Gastroesophageal sphincter (tissue), 4 donors: ENCODE data around the gene SF3B5. TPM values are rescaled to one million over a fixed set of nuclear protein-coding genes. Genes with fewer than 3 reads are reported as not detected.

Source experiments
- ATAC-seq: fragments of 150-250 bp; one replicate; pipeline ENCODE4 v1.9.1; 2016; ENCODE audit warnings: mild to moderate bottlenecking, moderate library complexity
- H3K27ac ChIP-seq, 4 donors: fragments of 200-600 bp; sonication (generic) in 3 of 4; 1 replicate in 3 of 4; 2 replicates in 1 of 4; pipeline ENCODE4 v1.5.1; 2016 to 2019
- H3K27me3 ChIP-seq: fragments of 200-600 bp; sonication (generic); one replicate; pipeline ENCODE4 v1.5.1; 2019
- H3K36me3 ChIP-seq, 2 donors: fragments of 200-600 bp; sonication (generic); one replicate each; pipeline ENCODE4 v1.5.1; 2019; ENCODE audit warnings: control low read depth in 1 of 2
- H3K4me1 ChIP-seq, 3 donors: fragments of 200-600 bp; sonication (generic); 1 replicate in 2 of 3; 2 replicates in 1 of 3; pipeline ENCODE4 v1.5.1; 2016 to 2019; ENCODE audit warnings: control low read depth in 2 of 3
- H3K4me3 ChIP-seq, 2 donors: fragments of 200-600 bp; sonication (generic); one replicate each; pipeline ENCODE4 v1.5.1; 2019; ENCODE audit warnings: mild to moderate bottlenecking in 1 of 2, moderate library complexity in 1 of 2
- H3K9me3 ChIP-seq, 3 donors: fragments of 200-600 bp; sonication (generic); one replicate each; pipeline ENCODE4 v1.5.1; 2017 to 2019; ENCODE audit warnings: control low read depth in 2 of 3
- EP300 ChIP-seq: sonication (generic); formaldehyde crosslinking; IDR thresholded peaks from one replicate; pipeline ENCODE4 v1.6.1; 2017; ENCODE audit warnings: antibody characterized with exemption, mild to moderate bottlenecking
- POLR2A ChIP-seq, 2 donors: fragments of 450-650 bp; IDR thresholded peaks; one replicate each; pipeline ENCODE4 v1.6.1; 2017; ENCODE audit warnings: antibody characterized with exemption in 2 of 2, mild to moderate bottlenecking in 2 of 2, moderate library complexity in 1 of 2
- POLR2AphosphoS5 ChIP-seq: sonication (generic); formaldehyde crosslinking; IDR thresholded peaks from one replicate; pipeline ENCODE4 v1.6.1; 2017; ENCODE audit warnings: antibody characterized with exemption
- WGBS, 2 donors: methylation state at CpG; one replicate each; pipeline ENCODE4 v1.1.5; 2018; ENCODE audit warnings: low coverage in 1 of 2; 5-methylcytosine and 5-hydroxymethylcytosine counted together
- total RNA-seq, 4 donors: library from RNA; depleted of rRNA; stranded (reverse); fragments of >200 nt; gene quantifications; one replicate each; pipeline ENCODE4 v1.1.0, GENCODE V29; 2016
- TF ChIP-seq, protein P1 (sequence below), 4 experiments: fragments of 200-600 bp in 2 of 4; fragments of 450-650 bp in 2 of 4; sonication (generic) in 1 of 4; IDR thresholded peaks; one replicate each; pipeline ENCODE4 v1.5.1; 2017 to 2019; ENCODE audit warnings: antibody characterized with exemption in 4 of 4, mild to moderate bottlenecking in 2 of 4, moderate library complexity in 2 of 4

Gene SF3B5
- total RNA-seq, 4 donors from 2014 or later, result 102 to 123 (median 116) TPM

DNA sequence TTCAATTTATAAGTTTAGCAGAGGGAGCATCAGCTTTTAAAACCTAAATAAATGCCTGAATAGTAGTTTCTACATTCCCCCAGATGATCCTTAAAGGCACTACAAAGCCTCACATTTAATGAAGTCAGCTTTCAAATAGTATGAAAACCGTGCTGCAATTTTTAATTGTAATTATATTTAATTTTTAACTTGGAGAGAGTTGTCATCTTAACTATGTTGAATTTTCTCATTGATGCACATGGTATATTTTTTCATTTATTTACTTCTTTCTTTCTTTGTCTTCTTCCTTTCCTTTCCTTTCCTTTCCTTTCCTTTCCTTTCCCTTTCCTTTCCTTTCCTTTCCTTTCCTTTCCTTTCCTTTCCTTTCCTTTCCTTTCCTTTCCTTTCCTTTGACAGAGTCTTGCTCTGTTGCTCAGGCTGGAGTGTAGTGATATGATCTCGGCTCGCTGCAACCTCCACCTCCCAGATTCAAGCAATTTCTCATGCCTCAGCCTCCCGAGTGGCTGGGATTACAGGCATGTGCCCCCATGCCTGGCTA lies 7.7 kb upstream of the SF3B5 start:
- no peaks in the 10 kb centered on the region for H3K36me3 ChIP-seq
- no peak overlapping the region for H3K4me3 ChIP-seq
- H3K27ac ChIP-seq, result no peak overlapping the region
- whole genome bisulfite sequencing, 2 donors, result 68 to 69% methylated on average over 1 to 4 of the region's 4 CpGs
- TF ChIP-seq POLR2AphosphoS5 (no peak), EP300 (no peak), POLR2A (IDR thresholded peaks at IDR 0.05) (no peak)
- TF ChIP-seq, protein P1, sequence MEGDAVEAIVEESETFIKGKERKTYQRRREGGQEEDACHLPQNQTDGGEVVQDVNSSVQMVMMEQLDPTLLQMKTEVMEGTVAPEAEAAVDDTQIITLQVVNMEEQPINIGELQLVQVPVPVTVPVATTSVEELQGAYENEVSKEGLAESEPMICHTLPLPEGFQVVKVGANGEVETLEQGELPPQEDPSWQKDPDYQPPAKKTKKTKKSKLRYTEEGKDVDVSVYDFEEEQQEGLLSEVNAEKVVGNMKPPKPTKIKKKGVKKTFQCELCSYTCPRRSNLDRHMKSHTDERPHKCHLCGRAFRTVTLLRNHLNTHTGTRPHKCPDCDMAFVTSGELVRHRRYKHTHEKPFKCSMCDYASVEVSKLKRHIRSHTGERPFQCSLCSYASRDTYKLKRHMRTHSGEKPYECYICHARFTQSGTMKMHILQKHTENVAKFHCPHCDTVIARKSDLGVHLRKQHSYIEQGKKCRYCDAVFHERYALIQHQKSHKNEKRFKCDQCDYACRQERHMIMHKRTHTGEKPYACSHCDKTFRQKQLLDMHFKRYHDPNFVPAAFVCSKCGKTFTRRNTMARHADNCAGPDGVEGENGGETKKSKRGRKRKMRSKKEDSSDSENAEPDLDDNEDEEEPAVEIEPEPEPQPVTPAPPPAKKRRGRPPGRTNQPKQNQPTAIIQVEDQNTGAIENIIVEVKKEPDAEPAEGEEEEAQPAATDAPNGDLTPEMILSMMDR (IDR thresholded peaks at IDR 0.05), result no peak
- ATAC-seq, result no peak
- H3K27me3 ChIP-seq, result no peaks in the 10 kb centered on the region
- no peaks in the 10 kb centered on the region for H3K4me1 ChIP-seq
- H3K9me3 ChIP-seq, result no peaks in the 10 kb centered on the region

DNA sequence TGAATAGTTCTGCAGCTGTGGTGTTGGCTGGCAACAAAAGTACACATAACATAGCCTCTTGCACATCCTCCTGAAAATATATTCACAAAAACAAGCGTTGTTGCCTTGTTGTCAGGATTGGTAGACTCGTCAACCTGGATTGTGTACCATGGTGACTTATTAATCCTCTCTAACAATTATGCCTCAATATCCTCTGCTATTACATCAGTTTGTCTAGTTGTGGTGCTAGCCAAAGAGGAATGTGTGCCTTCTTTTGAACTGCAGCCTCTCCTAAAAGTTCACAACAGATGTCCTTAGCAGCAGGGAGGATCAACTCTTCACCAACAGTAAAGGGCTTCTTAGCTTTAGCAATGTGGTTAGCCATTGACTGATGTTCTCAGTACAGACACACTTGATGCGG lies 3.6 kb upstream of the SF3B5 start:
- Histone ChIP-seq H3K27ac (no peak overlapping the region), H3K4me1 (peaks cover 4 to 16% (median 8%) of the 10 kb centered on the region in 3 donors), H3K27me3 (no peaks in the 10 kb centered on the region), H3K9me3 (no peaks in the 10 kb centered on the region), H3K4me3 (no peak overlapping the region), H3K36me3 (no peaks in the 10 kb centered on the region)
- no peak for ATAC-seq
- 55 to 77% methylated on average over 3 of the region's 3 CpGs for WGBS, 2 donors
- TF ChIP-seq POLR2A (IDR thresholded peaks at IDR 0.05) (no peak), POLR2AphosphoS5 (no peak), EP300 (no peak)
- TF ChIP-seq, protein P1 (IDR thresholded peaks at IDR 0.05), result no peak

DNA sequence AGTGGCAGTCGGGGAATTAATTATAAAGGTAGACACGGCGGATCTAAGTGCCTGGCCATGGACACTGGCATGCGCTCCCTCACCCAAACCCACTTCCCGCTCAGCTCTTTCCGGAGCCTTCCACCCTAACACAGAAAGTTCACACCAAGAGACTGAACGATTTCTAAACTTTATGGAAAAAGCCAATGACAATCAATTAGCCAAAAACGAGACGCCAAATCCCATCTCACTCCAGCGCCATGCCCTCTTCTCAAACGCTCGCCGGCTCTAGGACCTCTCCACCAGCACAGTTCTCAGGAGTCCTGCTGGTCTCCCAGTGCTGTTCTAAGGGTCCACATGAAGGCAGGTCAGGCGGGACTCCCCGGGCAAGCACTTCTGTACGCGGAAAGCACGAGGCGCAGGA lies 641 bp downstream of the SF3B5 start:
- no peak for ATAC-seq
- no peaks in the 10 kb centered on the region for H3K36me3 ChIP-seq
- peaks cover 4 to 29% (median 12%) of the 10 kb centered on the region in 3 donors for H3K4me1 ChIP-seq
- peak overlapping the region; percentile 71 to 72 for H3K4me3 ChIP-seq
- TF ChIP-seq POLR2A (IDR thresholded peaks at IDR 0.05), result no peak
- TF ChIP-seq, protein P1 (IDR thresholded peaks at IDR 0.05), result no peak
- TF ChIP-seq EP300, result no peak
- TF ChIP-seq POLR2AphosphoS5, result no peak
- H3K27ac ChIP-seq, result peak overlapping the region; percentile 53 to 92 (median 89)
- H3K27me3 ChIP-seq, result no peaks in the 10 kb centered on the region
- H3K9me3 ChIP-seq, result no peaks in the 10 kb centered on the region
- WGBS, 2 donors, result 5 to 6% methylated on average over 12 to 13 of the region's 19 CpGs

DNA sequence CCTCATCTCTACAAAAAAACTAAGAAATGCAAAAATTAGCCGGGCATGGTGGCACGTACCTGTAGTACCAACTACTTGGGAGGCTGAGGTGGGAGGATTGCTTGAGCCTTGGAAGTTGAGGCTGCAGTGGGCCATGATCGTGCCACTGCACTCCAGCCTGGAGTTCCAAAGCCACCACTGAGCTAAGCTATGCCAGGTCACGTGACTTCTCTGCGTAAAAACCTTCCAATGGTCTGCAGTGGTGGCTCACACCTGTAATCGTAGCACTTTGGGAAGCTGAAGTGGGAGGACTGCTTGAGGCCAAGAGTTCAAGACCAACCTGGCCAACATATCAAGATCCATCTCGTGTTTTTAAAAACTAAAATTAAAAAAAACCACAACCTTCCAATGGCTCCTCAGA lies 1.7 kb downstream of the SF3B5 start:
- TF ChIP-seq EP300, result no peak
- TF ChIP-seq, protein P1 (IDR thresholded peaks at IDR 0.05), result no peak
- no peak for TF ChIP-seq POLR2AphosphoS5
- no peak for TF ChIP-seq POLR2A (IDR thresholded peaks at IDR 0.05)
- H3K27ac ChIP-seq, result no peak overlapping the region
- H3K4me1 ChIP-seq, result peaks cover 4 to 29% (median 12%) of the 10 kb centered on the region in 3 donors
- H3K4me3 ChIP-seq, result no peak overlapping the region
- WGBS, 2 donors, result 71 to 100% methylated on average over 2 to 6 of the region's 7 CpGs
- H3K36me3 ChIP-seq, result no peaks in the 10 kb centered on the region
- no peak for ATAC-seq
- H3K9me3 ChIP-seq, result no peaks in the 10 kb centered on the region
- no peaks in the 10 kb centered on the region for H3K27me3 ChIP-seq

DNA sequence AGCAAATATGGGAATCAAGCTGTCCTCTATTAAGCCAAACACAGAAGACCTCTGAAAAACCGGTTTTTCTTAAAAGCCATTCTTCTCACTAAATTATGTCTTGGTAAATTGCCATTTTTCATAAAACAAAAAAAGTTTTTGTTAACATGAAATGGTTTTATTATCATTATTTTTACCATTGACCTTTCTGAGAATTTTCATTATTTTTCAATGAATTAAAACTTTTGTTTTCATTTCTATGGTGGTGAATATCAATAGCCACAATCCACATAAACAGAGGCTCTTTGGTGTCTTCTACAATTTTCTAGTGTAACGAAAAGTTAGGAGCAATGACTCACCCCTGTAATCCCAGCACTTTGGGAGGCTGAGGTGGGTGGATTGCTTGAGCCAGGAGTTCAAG lies 2.1 kb downstream of the SF3B5 start:
- no peaks in the 10 kb centered on the region for H3K27me3 ChIP-seq
- ATAC-seq, result no peak
- TF ChIP-seq POLR2AphosphoS5 (no peak), POLR2A (IDR thresholded peaks at IDR 0.05) (no peak), EP300 (no peak)
- TF ChIP-seq, protein P1 (IDR thresholded peaks at IDR 0.05), result no peak
- no peaks in the 10 kb centered on the region for H3K9me3 ChIP-seq
- no peak overlapping the region for H3K27ac ChIP-seq
- 73 to 91% methylated on average over 1 to 2 of the region's 2 CpGs for WGBS, 2 donors
- H3K4me3 ChIP-seq, result no peak overlapping the region
- no peaks in the 10 kb centered on the region for H3K36me3 ChIP-seq
- H3K4me1 ChIP-seq, result peaks cover 4 to 29% (median 12%) of the 10 kb centered on the region in 3 donors
